Superior temporal gyrus (tissue), 1 donor: ENCODE data around the gene PSD.

ENCODE experiments used
- DNase-seq: peaks from one replicate; pipeline ENCODE4 v3.0.0-alpha.2; 2016; ENCODE audit errors: extremely low spot score

The PSD gene

GRCh38 chr10:102389894-102390293, 28.7 kb downstream of the PSD start:
- DNase-seq: no peak

DNA sequence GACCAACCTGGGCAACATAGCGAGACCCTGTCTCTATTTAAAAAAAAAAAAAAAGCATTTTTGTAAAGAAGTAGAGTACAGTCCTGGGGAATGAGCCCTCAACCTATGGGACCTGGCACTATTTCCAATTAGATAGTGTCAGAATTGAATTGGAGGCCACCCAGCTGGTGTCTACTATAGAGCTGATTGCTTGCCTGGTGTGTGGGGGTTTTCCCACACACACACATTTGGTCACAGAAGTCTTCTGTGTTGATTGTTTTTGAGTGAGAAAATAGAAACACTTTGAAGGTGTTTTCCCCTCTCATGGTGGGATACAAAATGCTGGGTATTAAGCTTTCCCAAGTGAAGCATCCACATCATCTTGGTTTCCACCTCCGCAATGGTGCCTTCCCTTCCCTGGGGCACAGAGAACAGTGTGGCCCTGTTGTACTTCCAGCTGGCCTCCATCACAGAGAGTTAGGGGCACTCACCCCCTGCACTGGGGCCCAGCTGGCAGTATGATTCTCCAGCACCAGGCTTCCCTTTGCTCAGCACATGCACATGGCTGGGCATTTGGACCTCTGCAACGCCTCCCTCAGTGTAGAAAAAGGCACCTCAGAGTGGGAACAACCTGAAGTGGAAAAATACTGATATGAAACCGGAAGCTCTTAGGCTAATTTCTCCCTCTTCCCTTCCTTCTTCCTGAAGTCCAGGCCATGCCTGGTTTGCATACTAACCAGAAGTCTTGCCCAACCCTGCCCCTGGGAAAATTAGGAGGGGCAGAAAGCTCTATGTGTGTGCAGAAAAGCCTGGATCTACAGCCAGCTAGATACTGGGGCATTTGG, 33.8 kb downstream of the PSD start:
- no peak for DNase-seq

DNA sequence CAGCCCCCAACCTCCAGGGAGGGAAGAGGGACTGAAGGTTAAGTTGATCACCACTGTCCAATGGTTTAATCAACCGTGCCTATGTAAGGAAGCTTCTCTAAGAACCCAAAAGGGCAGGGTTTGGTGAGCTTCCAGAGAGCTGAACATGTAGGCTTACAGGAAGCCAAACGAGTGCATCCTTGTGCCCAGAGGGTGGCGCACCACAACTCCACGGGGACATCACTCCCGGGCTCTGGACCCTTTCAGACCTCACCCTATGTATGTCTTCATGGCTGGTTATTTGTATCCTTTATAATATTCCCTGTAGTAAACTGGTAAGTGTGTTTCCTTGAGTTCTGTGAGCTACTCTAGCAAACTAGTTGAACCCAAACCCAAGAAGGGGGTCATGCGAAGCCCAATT, 34.5 kb downstream of the PSD start:
- DNase-seq: no peak

- no peak for DNase-seq
Observed at GRCh38 chr10:102382871-102383270, 35.7 kb downstream of the PSD start.

GRCh38 chr10:102381983-102382382, 36.6 kb downstream of the PSD start:
- DNase-seq: no peak

DNA sequence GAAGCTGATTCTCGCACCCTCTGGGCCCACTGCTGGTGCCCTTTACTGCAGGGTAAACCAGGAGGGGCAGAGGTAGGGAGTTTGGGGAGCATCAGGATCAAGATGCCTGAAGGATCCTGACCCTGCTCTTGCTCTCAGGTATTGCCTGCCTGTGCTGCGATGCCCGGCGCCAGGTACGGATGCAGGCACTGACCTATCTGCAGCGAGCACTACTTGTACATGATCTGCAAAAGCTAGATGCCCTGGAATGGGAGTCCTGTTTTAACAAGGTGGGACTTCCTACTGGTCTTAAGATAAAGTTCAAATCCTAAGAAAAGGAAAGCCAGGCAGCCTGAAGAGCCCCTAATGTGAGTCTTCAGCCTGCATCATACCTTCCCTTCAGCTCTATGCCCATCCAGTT, 39.2 kb downstream of the PSD start:
- no peak for DNase-seq

GRCh38 chr10:102376901-102377300, 41.7 kb downstream of the PSD start:
- no peak for DNase-seq

GRCh38 chr10:102375867-102376266, 42.7 kb downstream of the PSD start:
- DNase-seq: no peak

GRCh38 chr10:102375250-102375649, 43.3 kb downstream of the PSD start:
- DNase-seq: no peak

DNA sequence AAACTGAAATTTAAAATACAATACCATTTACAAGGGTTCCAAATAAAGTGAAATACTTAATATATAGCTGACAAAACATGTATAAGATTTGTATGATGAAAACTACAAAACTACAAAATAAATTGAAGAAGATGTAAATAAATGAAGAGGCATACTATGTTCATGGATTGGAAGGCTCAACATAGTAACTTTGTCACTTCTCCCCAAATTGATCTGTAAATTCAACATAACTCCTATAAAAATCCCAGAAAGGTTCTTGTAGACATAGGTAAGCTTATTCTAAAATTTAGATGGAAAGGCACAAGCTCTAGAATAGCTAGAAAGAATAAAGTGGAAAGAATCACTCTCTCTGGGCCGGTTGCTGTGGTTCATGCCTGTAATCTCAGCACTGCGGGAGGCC, 47.3 kb downstream of the PSD start:
- DNase-seq: no peak

GRCh38 chr10:102368077-102368476, 50.5 kb downstream of the PSD start:
- no peak for DNase-seq

DNA sequence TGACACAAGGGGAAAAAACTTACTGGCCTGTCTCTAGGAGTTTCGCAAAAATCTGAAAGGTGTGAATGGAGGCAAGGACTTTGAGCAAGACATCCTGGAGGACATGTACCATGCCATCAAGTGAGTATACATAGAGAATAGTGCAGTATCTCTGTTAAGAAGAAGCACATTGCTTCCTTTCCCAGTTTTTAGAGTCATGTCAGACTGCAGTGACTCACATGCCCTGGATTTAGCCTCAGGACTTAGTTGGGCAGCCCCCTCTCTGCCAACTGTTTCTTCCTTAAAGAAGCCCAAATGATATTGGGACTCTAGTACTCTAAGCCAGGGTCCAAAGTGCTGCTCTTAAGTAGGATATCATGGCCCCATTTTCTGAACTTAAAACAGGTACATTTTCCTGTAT, 51.1 kb downstream of the PSD start:
- no peak for DNase-seq

GRCh38 chr10:102358712-102359382, 59.7 kb downstream of the PSD start:
- DNase-seq: no peak

DNA sequence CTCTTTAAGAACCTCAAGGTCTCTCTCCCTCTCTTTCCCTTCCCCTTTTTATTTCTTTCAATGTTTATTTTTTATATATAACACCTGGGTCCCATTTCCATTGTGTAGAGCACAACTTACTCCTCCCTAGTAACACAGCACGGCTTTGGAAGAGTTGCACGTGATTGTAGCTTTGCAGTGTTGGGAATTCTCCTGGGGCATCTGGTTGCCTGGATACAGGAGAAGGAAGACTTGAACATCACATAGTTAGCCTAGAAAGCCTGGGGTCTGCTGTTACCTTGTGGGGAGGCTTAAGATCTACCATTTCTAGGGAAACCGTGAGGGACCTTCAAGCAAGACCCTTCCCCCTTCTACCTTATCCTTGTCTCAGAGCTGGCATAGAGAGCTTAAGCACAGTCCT, 64.1 kb downstream of the PSD start:
- no peak for DNase-seq
